Measurements from ENCODE around the gene FYN.

GRCh38 chr6:111802015-111802414 is 71.2 kb downstream of the FYN start:
- no peak for TF ChIP-seq CTCF (optimal IDR thresholded peaks at IDR 0.05 in 1 of 3, IDR thresholded peaks at IDR 0.05 in 1 of 3, conservative IDR thresholded peaks at IDR 0.05 in 1 of 3; ENCODE audit: extremely low read depth in 1 of 3, insufficient read depth in 2 of 3, low read length in 3 of 3)
- no peak for TF ChIP-seq EZH2 (IDR thresholded peaks at IDR 0.05; ENCODE audit: low read length)
